GM19099 (cell line): ENCODE data around the gene PDP2.

Experiments
- POLR2A ChIP-seq: IDR thresholded peaks from 3 replicates; pipeline ENCODE4 v1.6.1; 2011; ENCODE audit warnings: low read depth; ENCODE audit not compliant: insufficient read length; ENCODE audit errors: extremely low read depth

The PDP2 gene

DNA sequence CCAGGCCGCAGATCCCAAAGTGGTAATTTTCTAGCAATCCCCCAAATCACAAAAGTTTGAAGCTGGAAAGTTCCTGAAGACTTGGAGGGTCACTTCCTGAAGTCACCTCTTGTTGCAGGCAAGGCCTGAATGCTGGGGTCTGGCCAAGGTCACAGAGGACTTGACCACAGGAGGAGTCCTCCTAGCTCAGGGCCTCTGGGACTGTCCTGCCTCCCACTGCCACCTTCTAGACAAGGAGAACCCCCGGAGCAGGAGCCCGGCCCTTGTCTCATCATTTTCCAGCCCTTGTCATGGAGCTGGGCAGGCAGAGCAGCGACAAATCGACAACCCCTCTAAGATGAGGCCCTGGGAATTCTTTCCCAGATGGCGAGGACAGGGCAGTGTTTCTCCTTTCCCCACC is 38.0 kb downstream of the PDP2 start:
- TF ChIP-seq POLR2A: no peak

DNA sequence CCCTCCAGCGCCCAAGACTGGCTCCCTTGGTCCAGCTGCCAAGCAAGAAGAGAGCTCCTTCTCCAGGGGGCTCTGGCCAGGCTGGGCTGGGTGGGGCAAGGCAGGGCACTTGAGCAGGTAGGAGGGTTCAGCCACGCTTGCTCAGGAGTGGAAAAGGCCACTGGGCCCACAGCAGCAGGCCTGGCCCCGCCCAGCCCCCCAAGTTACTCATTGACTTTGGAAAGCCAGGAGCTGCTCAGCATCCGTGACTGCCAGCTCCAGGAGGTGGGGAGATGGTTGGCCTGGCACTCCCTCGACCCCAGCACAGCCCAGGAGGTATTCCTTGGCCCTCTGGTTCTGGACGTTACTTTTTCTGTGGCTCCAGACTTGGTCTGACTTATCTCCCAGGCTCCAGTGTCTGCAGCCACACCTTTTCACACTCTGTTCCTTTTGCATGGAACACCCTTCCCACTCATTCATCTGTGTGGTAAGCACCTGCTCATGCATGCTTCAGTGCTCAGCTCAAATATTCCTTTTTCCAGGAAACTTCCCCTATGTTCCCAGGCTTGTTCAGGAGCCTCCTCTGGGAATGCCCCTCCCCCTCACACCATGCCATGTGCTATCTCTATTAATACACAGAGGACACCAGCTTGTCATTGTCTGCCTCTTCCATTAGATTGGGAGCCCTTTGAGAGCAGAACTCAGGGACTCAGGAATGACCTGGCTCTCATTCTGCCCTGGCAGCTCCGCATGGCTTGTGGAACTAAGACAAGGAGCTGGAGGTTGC is 38.7 kb downstream of the PDP2 start, which contains the start of gene CDH16:
CDH16 (minus strand) TSS at position 83 of the 766 bp plus-strand sequence. CDS start 820 bp downstream, outside the sequence.
- TF ChIP-seq POLR2A: no peak

DNA sequence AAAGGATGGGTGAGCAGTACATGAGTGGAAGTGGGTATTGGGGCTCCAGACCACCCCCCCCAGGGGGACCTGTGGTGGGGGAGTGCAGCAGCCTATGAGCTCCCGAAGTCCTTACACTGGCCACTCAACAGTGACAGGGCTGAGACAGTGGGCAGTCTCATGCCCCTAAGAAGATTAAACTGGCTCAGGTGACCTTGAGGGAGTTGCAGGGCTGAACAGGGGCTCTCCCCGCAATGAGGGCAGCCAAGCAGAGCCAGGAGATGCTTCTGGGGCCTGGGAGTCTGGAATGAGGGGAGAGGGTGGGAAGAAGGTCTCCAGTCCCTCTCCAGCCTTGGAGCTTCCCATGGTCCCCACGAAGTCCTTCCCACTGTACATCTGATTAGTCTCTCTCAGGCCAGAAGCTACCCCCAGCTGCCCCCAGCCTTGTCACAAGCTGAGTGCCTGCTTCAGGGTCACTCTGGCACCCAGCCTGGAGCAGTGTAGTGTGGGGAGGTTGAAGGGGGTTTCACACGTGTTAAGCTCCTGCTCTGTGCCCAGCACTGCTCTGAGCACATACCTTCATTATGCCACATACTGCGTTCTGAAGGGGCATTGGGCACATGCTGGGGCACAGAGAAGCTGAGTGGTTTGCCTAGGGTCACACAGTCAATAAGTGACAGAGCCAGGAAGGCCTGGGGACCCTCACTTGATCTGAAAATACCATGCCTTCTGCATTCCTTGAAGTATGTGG is 39.4 kb downstream of the PDP2 start:
- no peak for TF ChIP-seq POLR2A

DNA sequence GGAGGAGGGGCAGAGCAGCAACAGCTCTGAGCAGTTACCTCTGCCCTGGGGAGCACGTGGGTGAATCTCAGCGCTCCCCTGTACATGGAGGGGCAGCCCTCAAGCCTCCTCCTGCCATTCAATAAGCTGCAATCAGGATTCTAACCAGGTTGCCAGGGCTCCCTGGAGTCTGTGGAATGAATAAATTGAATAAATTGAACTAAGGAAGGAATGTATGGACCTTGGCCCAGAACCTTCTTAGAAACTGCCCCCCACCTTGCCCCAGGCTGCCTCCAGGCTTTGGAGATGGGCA is 39.9 kb downstream of the PDP2 start:
- TF ChIP-seq POLR2A: no peak

DNA sequence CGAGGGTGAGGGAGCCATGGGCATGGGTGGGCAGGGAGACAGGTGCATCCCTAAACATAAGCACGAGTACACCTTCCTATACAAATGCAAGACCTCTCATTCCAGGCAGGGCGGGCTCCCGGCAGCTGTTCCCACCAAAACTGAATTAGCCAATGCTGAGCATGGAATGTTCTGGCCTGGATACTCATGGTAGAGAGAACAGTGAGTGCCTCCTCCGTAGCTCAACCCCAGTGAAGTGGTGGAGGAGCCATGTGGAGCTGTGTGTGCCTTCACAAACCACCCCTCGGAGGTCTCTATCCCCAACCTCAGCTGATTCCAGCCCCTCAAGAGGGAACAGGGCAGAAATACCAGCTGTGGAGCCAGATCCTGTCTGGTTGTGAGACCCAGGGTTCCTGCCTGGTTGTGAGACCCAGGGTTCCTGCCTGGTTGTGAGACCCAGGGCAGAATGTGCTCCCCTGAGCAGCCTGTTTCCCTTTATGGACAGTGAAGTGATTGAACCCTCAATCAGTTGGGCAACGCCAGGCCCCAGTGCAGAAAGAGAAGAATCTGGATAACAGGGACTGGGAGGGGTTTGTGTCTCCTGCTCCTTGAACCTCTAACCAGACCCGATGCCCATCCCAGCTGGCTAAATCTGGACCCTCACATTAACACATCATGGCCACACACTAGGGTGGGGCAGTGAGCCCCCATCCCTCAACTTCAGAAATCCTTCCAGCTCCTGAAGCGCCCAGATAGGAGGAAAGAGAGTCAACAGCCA is 40.8 kb downstream of the PDP2 start:
- TF ChIP-seq POLR2A: no peak

DNA sequence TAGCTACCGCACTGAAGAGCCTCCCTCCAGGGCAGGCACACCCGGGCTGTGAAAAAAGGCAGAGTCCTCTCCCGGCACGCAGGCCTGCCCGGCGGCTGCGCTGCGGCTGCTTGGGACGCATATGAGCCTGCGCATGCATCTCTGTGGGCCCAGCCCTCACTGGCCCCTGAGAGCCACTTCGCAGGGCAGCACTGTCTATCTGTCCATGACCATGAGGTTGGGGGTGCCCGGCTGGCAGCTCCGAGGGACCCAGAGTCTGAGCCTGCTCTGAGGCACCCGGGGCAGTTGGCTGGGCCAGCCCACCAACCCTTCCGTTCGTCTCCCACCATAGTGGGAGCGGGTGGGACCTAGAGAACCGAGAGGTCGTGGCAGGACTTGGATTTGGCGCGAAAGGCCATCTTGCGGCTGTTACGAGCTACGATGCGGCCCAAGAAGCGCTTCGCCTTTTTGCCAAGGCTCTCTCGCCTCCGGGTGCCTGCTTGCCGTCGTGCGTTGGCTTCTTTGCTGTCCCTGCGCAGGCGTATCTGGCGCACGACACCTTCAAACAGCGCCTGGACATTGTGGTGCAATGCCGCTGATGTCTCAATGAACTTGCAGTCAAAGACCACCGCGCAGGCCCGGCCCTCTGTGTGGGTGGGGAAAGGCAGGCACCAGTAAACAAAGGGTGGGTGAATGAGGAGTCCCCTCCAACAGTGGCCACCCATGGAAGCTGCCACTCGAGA is 41.6 kb downstream of the PDP2 start:
- TF ChIP-seq POLR2A: no peak

DNA sequence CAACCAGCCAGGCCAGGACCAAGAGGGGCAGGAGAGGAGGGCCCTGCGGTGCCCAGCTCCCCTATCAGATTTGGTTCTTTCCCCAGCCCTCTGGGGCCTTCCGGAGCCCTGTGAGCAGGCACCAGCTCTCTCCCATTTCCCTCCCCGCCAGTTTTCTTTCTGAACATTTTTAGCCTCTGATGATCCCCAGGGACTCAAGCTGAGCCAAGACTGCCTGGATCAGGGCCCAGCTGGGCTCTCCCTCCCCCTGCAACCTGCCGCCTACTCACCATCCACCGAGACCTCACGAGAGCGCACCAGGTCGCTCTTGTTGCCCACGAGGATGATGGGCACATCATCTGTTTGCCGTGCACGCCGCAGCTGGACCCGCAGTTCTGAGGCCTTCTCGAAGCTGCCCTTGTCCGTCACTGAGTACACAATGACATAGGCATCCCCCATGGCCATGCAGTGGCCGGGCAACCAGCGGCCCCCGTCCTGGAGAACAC is 43.0 kb downstream of the PDP2 start:
- no peak for TF ChIP-seq POLR2A

DNA sequence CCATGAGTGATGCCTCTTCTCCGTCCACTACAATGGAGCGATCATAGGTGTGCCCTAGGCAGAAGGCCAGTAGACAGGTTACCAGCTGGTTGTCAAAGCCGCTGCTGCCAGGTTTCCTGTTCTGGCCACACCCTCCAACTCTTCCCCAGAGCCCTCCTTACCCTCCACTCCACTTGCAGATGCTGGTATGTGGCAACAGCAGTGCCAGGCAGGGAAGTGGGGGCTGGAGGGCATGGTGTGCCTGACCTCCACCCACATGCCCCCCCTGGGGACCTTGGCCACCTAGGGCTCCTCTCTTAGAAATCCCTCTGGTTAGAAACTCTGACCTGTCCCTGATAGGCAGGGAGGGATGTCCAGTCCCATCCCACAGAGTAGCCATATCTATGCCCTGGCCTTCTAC is 43.6 kb downstream of the PDP2 start:
- TF ChIP-seq POLR2A: no peak

DNA sequence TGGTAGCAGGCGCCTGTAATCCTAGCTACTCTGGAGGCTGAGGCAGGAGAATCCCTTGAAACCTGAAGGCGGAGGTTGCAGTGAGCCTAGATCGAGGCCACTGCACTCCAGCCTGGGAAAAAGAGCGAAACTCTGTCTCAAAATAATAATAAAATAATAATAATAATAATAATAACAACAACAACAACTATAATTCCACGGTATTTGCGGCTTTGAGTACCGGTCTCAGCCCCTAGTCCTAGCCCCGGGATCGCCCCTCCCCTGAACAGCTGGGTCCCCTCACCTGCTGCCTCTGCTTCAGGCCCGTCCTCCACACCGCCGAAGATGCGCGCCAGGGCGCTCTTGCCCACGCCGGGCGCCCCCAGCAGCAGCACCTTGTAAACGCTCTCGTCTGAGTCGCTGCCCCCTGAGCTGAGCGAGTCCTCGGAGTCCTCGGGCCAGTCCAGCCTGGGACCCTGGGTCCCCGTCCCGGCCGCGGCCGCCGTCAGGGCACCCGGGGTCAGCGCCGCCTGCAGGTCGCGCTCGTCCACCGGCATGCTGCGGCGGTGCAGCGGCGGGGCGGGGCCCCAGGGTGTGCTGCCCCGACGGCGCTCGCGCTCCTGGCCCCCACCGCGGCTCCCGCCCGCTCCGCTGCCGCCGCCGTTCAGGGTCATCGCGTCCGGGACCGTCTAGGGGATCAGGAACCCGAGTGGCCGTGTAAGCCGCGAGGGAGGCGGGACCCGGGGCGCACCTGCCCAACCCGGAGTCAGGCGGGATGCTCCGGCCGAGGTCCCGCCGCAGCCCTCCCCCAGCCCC is 44.4 kb downstream of the PDP2 start:
- TF ChIP-seq POLR2A: no peak

DNA sequence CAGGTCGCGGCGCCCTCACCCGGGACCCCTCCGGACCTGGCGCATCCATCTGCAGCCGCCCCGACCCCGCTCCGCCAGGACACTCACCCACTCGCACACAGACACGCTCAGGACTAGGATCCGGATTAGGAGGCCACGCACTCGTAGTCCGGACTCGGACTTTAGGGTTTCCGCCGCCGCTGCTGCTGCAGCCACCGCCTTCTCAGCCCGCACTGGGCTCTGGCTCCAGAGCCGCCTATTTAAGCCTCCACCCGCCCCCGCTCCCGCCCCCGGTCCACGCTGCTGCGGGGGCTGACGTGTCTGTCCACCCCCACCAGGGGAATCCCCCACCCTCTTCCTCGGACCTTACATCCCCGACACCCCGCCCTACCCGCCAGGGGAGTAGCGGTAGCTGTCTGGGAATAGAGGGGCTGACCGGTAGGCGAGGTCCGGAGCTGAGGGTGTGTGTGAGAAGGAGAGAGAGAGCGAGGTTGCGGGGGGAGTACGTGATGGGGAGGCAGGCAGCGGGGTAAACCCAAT is 45.1 kb downstream of the PDP2 start, which contains the start of gene RRAD:
RRAD (minus strand) TSS at position 214 of the 519 bp plus-strand sequence. CDS start 356 bp downstream, outside the sequence.
- TF ChIP-seq POLR2A: no peak

DNA sequence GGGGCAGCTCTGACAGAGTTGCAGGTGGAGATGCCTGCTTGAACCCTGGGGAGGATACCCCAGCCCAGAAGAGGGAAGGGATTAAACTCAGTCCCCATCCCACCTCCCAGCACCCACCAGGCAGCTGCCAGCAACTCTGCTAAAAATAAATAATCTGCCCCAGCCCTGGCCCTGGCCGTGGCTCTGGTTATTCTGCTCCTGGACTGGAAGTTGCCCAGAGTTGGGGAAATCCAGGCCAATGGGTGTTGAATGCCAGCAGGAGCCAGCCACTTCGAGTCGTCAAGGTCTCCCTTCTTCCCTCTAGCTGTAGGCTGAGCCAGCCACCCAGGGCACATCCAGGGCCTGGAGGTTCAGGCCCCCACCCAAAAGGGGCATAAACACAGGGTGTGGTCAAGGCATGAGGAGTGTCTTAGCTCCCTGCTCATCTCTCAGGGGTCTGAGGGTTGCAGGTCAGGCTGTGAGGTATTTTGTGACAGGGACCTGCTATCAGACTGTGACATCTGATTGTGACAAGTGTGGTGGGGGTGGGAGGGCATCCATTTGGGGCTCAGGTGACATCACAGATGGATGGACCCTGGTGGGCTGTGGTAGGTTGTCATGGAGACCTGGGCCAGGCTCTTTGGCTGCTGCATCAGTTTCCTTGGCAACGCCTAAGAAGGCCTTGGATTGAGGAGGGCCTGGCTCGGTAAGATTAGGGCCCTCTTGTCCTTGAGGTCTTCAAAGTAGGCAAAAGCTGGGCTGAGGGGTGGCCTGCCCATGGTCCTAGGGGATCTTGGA is 46.0 kb downstream of the PDP2 start:
- no peak for TF ChIP-seq POLR2A

DNA sequence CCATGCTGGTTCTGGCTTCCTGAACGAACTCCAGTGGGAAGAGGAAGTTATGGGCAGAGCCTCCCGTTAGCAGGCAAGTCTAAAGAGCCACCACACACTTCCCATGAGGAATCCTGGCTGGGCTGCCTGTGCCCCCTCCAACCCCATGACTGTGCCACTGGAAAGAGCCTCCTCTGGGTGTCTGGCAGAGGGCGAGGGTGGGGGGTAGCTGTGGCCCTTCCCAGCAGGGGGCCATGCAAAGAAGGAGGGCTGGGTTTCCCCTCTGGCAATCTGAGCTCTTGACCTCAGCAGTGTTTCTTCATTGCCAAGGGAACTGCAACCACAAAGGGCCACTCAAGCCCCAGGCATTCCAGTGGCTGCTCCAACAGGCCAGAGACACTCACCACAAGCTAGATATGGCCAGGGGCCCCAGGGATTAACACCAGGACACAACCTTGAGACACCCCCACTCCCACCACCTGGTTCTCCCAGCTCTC is 46.7 kb downstream of the PDP2 start:
- TF ChIP-seq POLR2A: no peak
